Neural cell (in vitro differentiated cells): ENCODE data around the gene MRNIP. TPM values are rescaled to one million over a fixed set of nuclear protein-coding genes. Genes with fewer than 3 reads are reported as not detected.

Experiments
- H2AFZ ChIP-seq: fragments of 200-600, 300-800 bp; sonication (generic), shearing (Covaris generic); 2 replicates; pipeline ENCODE4 v1.6.0; 2014; ENCODE audit warnings: low read depth, mild to moderate bottlenecking, antibody characterized with exemption, low read length, moderate library complexity
- H3F3A ChIP-seq: fragments of 200-600 bp; shearing (Covaris generic); 2 replicates; pipeline ENCODE4 v1.6.1; 2016; ENCODE audit warnings: mild to moderate bottlenecking, moderate library complexity, mixed read lengths, antibody characterized with exemption, low read length; ENCODE audit not compliant: insufficient read depth, poor library complexity, severe bottlenecking
- H3K27ac ChIP-seq: fragments of 200-600, 300-800 bp; sonication (generic), shearing (Covaris generic); 2 replicates; pipeline ENCODE4 v1.5.1; 2014; ENCODE audit warnings: mild to moderate bottlenecking, low read length, moderate library complexity
- H3K27me3 ChIP-seq: fragments of 300-800, 200-600 bp; sonication (generic), shearing (Covaris generic); 2 replicates; pipeline ENCODE4 v1.6.0; 2014; ENCODE audit warnings: mild to moderate bottlenecking, low read depth, low read length, moderate library complexity; ENCODE audit not compliant: insufficient read depth
- H3K36me3 ChIP-seq: fragments of 300-800, 200-600 bp; sonication (generic), shearing (Covaris generic); 2 replicates; pipeline ENCODE4 v1.5.1; 2014; ENCODE audit warnings: mild to moderate bottlenecking, antibody characterized with exemption, low read length, moderate library complexity; ENCODE audit not compliant: insufficient read depth
- H3K4me2 ChIP-seq: fragments of 300-800, 200-600 bp; sonication (generic), shearing (Covaris generic); 2 replicates; pipeline ENCODE4 v1.6.0; 2014; ENCODE audit warnings: mild to moderate bottlenecking, low read length
- H3K4me3 ChIP-seq: fragments of 300-800, 200-600 bp; sonication (generic), shearing (Covaris generic); 2 replicates; pipeline ENCODE4 v1.5.1; 2014; ENCODE audit warnings: mild to moderate bottlenecking, low read length, moderate library complexity
- H3K79me2 ChIP-seq: fragments of 200-600 bp; shearing (Covaris generic); replicated peaks from 2 replicates; pipeline ENCODE4 v1.6.0; 2014; ENCODE audit warnings: mild to moderate bottlenecking, low read length, moderate library complexity; ENCODE audit not compliant: insufficient read depth
- H3K9ac ChIP-seq: fragments of 300-800, 200-600 bp; sonication (generic), shearing (Covaris generic); 2 replicates; pipeline ENCODE4 v1.6.1; 2016; ENCODE audit warnings: mild to moderate bottlenecking, low read length, mixed read lengths
- H3K9me2 ChIP-seq: fragments of 200-600 bp; shearing (Covaris generic); 2 replicates; pipeline ENCODE4 v1.6.1; 2016; ENCODE audit warnings: mild to moderate bottlenecking, low read length, mixed read lengths; ENCODE audit not compliant: insufficient read depth
- H3K9me3 ChIP-seq: fragments of 200-600, 300-800 bp; sonication (generic), shearing (Covaris generic); 2 replicates; pipeline ENCODE4 v1.6.1; 2016; ENCODE audit warnings: mild to moderate bottlenecking, mixed run types, low read length, moderate library complexity, mixed read lengths
- H4K20me1 ChIP-seq: fragments of 200-600 bp; shearing (Covaris generic); 2 replicates; pipeline ENCODE4 v1.6.1; 2016; ENCODE audit warnings: mild to moderate bottlenecking, mixed run types; ENCODE audit not compliant: insufficient read depth
- CTCF ChIP-seq: fragments of 450-650 bp; IDR thresholded peaks from 2 replicates; pipeline ENCODE4 v1.5.1; 2014; ENCODE audit warnings: antibody characterized with exemption, mild to moderate bottlenecking, moderate library complexity; ENCODE audit not compliant: poor library complexity, severe bottlenecking
- EP300 ChIP-seq: fragments of 450-650 bp; conservative IDR thresholded peaks from 2 replicates; pipeline ENCODE4 v1.6.1; 2014; ENCODE audit warnings: antibody characterized with exemption, mild to moderate bottlenecking, moderate library complexity; ENCODE audit not compliant: poor library complexity, severe bottlenecking
- EZH2 ChIP-seq: fragments of 200-600, 300-800 bp; shearing (Covaris generic), sonication (generic); IDR thresholded peaks from 2 replicates; pipeline ENCODE4 v1.6.1; 2014; ENCODE audit warnings: antibody characterized with exemption, low read length, borderline replicate concordance, mild to moderate bottlenecking; ENCODE audit not compliant: insufficient read depth, poor library complexity, severe bottlenecking
- MXI1 ChIP-seq: fragments of 450-650 bp; conservative IDR thresholded peaks from 2 replicates; pipeline ENCODE4 v1.6.1; 2014; ENCODE audit warnings: antibody characterized with exemption, mild to moderate bottlenecking; ENCODE audit not compliant: poor library complexity, severe bottlenecking
- POLR2AphosphoS5 ChIP-seq: IDR thresholded peaks from 2 replicates; pipeline ENCODE4 v1.6.1; 2012
- RAD21 ChIP-seq: fragments of 450-650 bp; conservative IDR thresholded peaks from 2 replicates; pipeline ENCODE4 v1.6.1; 2014; ENCODE audit warnings: antibody characterized with exemption, mild to moderate bottlenecking, moderate library complexity
- REST ChIP-seq: IDR thresholded peaks from 2 replicates; pipeline ENCODE4 v1.6.1; 2012; ENCODE audit warnings: borderline replicate concordance
- SMC3 ChIP-seq: fragments of 450-650 bp; conservative IDR thresholded peaks from 2 replicates; pipeline ENCODE4 v1.6.1; 2014; ENCODE audit warnings: antibody characterized with exemption, mild to moderate bottlenecking, moderate library complexity; ENCODE audit not compliant: poor library complexity
- TAF1 ChIP-seq: IDR thresholded peaks from 2 replicates; pipeline ENCODE4 v1.6.1; 2012; ENCODE audit warnings: low read depth
- polyA plus RNA-seq: library from polyadenylated mRNA; depleted of rRNA; stranded (reverse); fragments of >200 nt; gene quantifications from 2 replicates; pipeline ENCODE4 v1.2.3, GENCODE V29; 2014

MRNIP gene
- polyA plus RNA-seq, 1 donor from 2014 or later = 121 TPM

- Histone ChIP-seq H3F3A (no peaks in the 10 kb centered on the region), H3K9me2 (no peaks in the 10 kb centered on the region), H3K27me3 (peaks cover 4% of the 10 kb centered on the region), H3K36me3 (no peaks in the 10 kb centered on the region), H3K4me3 (no peak overlapping the region), H4K20me1 (no peaks in the 10 kb centered on the region), H3K9me3 (no peaks in the 10 kb centered on the region), H3K27ac (no peak overlapping the region), H3K4me2 (no peak overlapping the region), H3K79me2 (peaks cover 5% of the 10 kb centered on the region), H2AFZ (no peak overlapping the region), H3K9ac (no peak overlapping the region)
- TF ChIP-seq MXI1 (no peak), SMC3 (no peak), REST (no peak), EP300 (no peak), POLR2AphosphoS5 (no peak), RAD21 (no peak), TAF1 (no peak), CTCF (no peak), EZH2 (no peak)
These were observed 41.7 kb downstream of the MRNIP start for GRCh38 chr5:179816796-179817469.

- H3K9me3 ChIP-seq = no peaks in the 10 kb centered on the region
- H3K9me2 ChIP-seq = no peaks in the 10 kb centered on the region
- H3K9ac ChIP-seq = no peak overlapping the region
- H3K79me2 ChIP-seq = no peaks in the 10 kb centered on the region
- no peak overlapping the region for H2AFZ ChIP-seq
- peaks cover 4% of the 10 kb centered on the region for H3K27me3 ChIP-seq
- no peaks in the 10 kb centered on the region for H4K20me1 ChIP-seq
- H3K4me3 ChIP-seq = no peak overlapping the region
- no peaks in the 10 kb centered on the region for H3F3A ChIP-seq
- H3K4me2 ChIP-seq = no peak overlapping the region
- no peak overlapping the region for H3K27ac ChIP-seq
- TF ChIP-seq MXI1 (no peak), REST (no peak), EP300 (no peak), CTCF (no peak), EZH2 (no peak), POLR2AphosphoS5 (no peak), RAD21 (no peak), SMC3 (no peak), TAF1 (no peak)
- no peaks in the 10 kb centered on the region for H3K36me3 ChIP-seq
These were observed 42.2 kb downstream of the MRNIP start for GRCh38 chr5:179816401-179816795.
